Measurements from ENCODE around the gene CAPN1. TPM values are rescaled to one million over a fixed set of nuclear protein-coding genes. Genes with fewer than 3 reads are reported as not detected.
A peak's percentile ranks its signal among the peaks of the same experiment; 100 is the strongest.

CAPN1 gene
- total RNA-seq, 1 donor from 2014 or later, result 48.4 TPM

- H3K4me1 Mint-ChIP-seq, result peaks cover 3% of the 10 kb centered on the region
- TF ChIP-seq, protein P1, sequence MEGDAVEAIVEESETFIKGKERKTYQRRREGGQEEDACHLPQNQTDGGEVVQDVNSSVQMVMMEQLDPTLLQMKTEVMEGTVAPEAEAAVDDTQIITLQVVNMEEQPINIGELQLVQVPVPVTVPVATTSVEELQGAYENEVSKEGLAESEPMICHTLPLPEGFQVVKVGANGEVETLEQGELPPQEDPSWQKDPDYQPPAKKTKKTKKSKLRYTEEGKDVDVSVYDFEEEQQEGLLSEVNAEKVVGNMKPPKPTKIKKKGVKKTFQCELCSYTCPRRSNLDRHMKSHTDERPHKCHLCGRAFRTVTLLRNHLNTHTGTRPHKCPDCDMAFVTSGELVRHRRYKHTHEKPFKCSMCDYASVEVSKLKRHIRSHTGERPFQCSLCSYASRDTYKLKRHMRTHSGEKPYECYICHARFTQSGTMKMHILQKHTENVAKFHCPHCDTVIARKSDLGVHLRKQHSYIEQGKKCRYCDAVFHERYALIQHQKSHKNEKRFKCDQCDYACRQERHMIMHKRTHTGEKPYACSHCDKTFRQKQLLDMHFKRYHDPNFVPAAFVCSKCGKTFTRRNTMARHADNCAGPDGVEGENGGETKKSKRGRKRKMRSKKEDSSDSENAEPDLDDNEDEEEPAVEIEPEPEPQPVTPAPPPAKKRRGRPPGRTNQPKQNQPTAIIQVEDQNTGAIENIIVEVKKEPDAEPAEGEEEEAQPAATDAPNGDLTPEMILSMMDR (conservative IDR thresholded peaks at IDR 0.05), result no peak
- DNase-seq (ENCODE audit: low read depth, low spot score), result no peak
- H3K27ac Mint-ChIP-seq (ENCODE audit: unreplicated experiment), result no peak overlapping the region
- no peaks in the 10 kb centered on the region for H3K9me3 Mint-ChIP-seq
- peaks cover 4% of the 10 kb centered on the region for H3K27me3 Mint-ChIP-seq (ENCODE audit: low read depth)
- no peak overlapping the region for H3K4me3 Mint-ChIP-seq
- no peaks in the 10 kb centered on the region for H3K36me3 Mint-ChIP-seq (ENCODE audit: low read depth)
Measured at GRCh38 chr11:65165410-65166317, 16.1 kb upstream of the CAPN1 start.

DNA sequence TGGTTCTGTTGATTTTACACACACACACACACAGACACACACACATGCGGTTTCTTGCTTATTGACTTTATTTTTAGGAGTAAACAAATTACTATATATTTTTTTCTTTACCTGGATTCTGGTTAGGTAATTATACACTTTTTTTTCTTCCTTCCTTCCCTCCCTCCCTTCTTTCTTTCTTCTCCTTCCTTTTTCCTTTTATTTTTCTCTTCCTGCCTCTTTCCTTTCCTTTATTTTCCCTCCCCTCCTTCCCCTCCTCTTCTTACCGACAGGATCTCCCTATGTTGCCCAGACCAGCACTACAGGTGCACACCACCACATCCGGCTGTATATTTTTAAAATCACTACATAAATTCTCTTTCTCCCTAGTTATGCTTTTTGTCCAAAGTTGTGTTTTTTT lies 14.8 kb upstream of the CAPN1 start:
- H3K4me1 Mint-ChIP-seq, result peaks cover 3% of the 10 kb centered on the region
- DNase-seq (ENCODE audit: low read depth, low spot score), result no peak
- no peak overlapping the region for H3K27ac Mint-ChIP-seq (ENCODE audit: unreplicated experiment)
- no peaks in the 10 kb centered on the region for H3K36me3 Mint-ChIP-seq (ENCODE audit: low read depth)
- no peaks in the 10 kb centered on the region for H3K27me3 Mint-ChIP-seq (ENCODE audit: low read depth)
- H3K9me3 Mint-ChIP-seq, result no peaks in the 10 kb centered on the region
- TF ChIP-seq, protein P1 (conservative IDR thresholded peaks at IDR 0.05), result no peak
- H3K4me3 Mint-ChIP-seq, result no peak overlapping the region

DNA sequence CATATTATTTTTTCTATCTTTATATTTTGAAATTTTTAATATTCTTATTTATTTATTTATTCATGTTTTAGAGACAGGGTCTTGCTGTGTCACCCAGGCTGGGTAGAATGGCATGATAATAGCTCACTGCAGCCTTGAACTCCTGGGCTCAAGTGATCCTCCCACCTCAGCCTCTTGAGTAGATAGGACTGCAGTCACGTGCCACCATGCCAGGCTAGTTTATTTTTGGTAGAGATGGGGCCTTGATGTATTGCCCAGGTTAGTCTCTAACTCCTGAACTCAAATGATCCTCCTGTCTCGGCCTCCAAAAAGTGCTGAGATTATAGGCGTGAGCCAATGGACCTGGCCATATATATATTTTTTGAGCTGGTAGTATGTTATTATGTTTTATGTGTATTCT lies 14.1 kb upstream of the CAPN1 start:
- no peaks in the 10 kb centered on the region for H3K27me3 Mint-ChIP-seq (ENCODE audit: low read depth)
- H3K4me3 Mint-ChIP-seq, result no peak overlapping the region
- peaks cover 3% of the 10 kb centered on the region for H3K4me1 Mint-ChIP-seq
- no peak overlapping the region for H3K27ac Mint-ChIP-seq (ENCODE audit: unreplicated experiment)
- no peak for DNase-seq (ENCODE audit: low read depth, low spot score)
- H3K36me3 Mint-ChIP-seq (ENCODE audit: low read depth), result no peaks in the 10 kb centered on the region
- TF ChIP-seq, protein P1 (conservative IDR thresholded peaks at IDR 0.05), result no peak
- no peaks in the 10 kb centered on the region for H3K9me3 Mint-ChIP-seq

GRCh38 chr11:65169164-65169641 lies 12.5 kb upstream of the CAPN1 start:
- Mint-ChIP-seq H3K4me1 (peaks cover 7% of the 10 kb centered on the region), H3K27ac (ENCODE audit: unreplicated experiment) (peak overlapping the region; percentile 93), H3K27me3 (ENCODE audit: low read depth) (no peaks in the 10 kb centered on the region)

GRCh38 chr11:65170058-65170534 lies 11.6 kb upstream of the CAPN1 start, which contains the start of gene SPDYC:
SPDYC (plus strand) TSS chr11:65170233; CDS start chr11:65171358, 1,125 bp downstream.
- Mint-ChIP-seq H3K4me1 (peaks cover 10% of the 10 kb centered on the region), H3K27me3 (ENCODE audit: low read depth) (no peaks in the 10 kb centered on the region), H3K4me3 (no peak within 1 kb of the TSS), H3K27ac (ENCODE audit: unreplicated experiment) (peak within 1 kb of the TSS; percentile 93), H3K9me3 (no peaks in the 10 kb centered on the region), H3K36me3 (ENCODE audit: low read depth) (no peaks in the 10 kb centered on the region)
- DNase-seq (ENCODE audit: low read depth, low spot score), result no peak
- TF ChIP-seq, protein P1 (conservative IDR thresholded peaks at IDR 0.05), result no peak

More at GRCh38 chr11:65169164-65169641, 12.5 kb upstream of the CAPN1 start:
- H3K4me3 Mint-ChIP-seq, result no peak overlapping the region
- no peaks in the 10 kb centered on the region for H3K36me3 Mint-ChIP-seq (ENCODE audit: low read depth)
- DNase-seq (ENCODE audit: low read depth, low spot score), result no peak
- H3K9me3 Mint-ChIP-seq, result no peaks in the 10 kb centered on the region
- TF ChIP-seq, protein P1 (conservative IDR thresholded peaks at IDR 0.05), result no peak
